GM19025 (cell line): ENCODE measurements around the gene AGFG1.
"Not testable (repeated sequence)": the region's sequence is repeated elsewhere in the genome, so short reads cannot be mapped to it uniquely, and the experiment has no call there.

Experiments
- ATAC-seq: cut with Tn5 transposase; IDR thresholded peaks from one replicate; pipeline ENCODE4 v1.9.1; 2021; ENCODE audit warnings: mild to moderate bottlenecking, low read depth, moderate library complexity; ENCODE audit not compliant: unreplicated experiment

Gene AGFG1

GRCh38 chr2:227491386-227491785 is 19.4 kb downstream of the AGFG1 start:
- no peak for ATAC-seq

GRCh38 chr2:227493524-227493923 is 21.6 kb downstream of the AGFG1 start:
- no peak for ATAC-seq

GRCh38 chr2:227497158-227497557 is 25.2 kb downstream of the AGFG1 start:
- no peak for ATAC-seq

- ATAC-seq, result no peak
These were observed 27.8 kb downstream of the AGFG1 start for GRCh38 chr2:227499627-227500300.

GRCh38 chr2:227500301-227500630 is 28.3 kb downstream of the AGFG1 start:
- no peak for ATAC-seq

- no peak for ATAC-seq
These were observed 31.8 kb downstream of the AGFG1 start for GRCh38 chr2:227503433-227504406.

GRCh38 chr2:227504700-227505099 is 32.7 kb downstream of the AGFG1 start:
- no peak for ATAC-seq

GRCh38 chr2:227506456-227506855 is 34.5 kb downstream of the AGFG1 start:
- no peak for ATAC-seq

GRCh38 chr2:227507963-227508362 is 36.0 kb downstream of the AGFG1 start:
- ATAC-seq, result no peak

- ATAC-seq, result no peak
These were observed 37.1 kb downstream of the AGFG1 start for GRCh38 chr2:227509076-227509475.

GRCh38 chr2:227509824-227510619 is 38.1 kb downstream of the AGFG1 start:
- ATAC-seq, result no peak

GRCh38 chr2:227510620-227510958 is 38.6 kb downstream of the AGFG1 start:
- ATAC-seq, result no peak

GRCh38 chr2:227511239-227511930 is 39.4 kb downstream of the AGFG1 start:
- ATAC-seq, result no peak

GRCh38 chr2:227511955-227512354 is 40.0 kb downstream of the AGFG1 start:
- no peak for ATAC-seq

- no peak for ATAC-seq
These were observed 41.2 kb downstream of the AGFG1 start for GRCh38 chr2:227513113-227513512.

GRCh38 chr2:227515742-227516141 is 43.8 kb downstream of the AGFG1 start:
- ATAC-seq, result no peak

- ATAC-seq, result no peak
These were observed 45.8 kb downstream of the AGFG1 start for GRCh38 chr2:227517724-227518123.

- ATAC-seq, result not testable (repeated sequence)
These were observed 46.4 kb downstream of the AGFG1 start for GRCh38 chr2:227518278-227518865.

GRCh38 chr2:227521178-227521577 is 49.2 kb downstream of the AGFG1 start:
- not testable (repeated sequence) for ATAC-seq

- no peak for ATAC-seq
These were observed 52.7 kb downstream of the AGFG1 start for GRCh38 chr2:227524665-227525064.
